DND-41 (cell line): ENCODE results near the gene TRUB2.

Experiments
- CTCF ChIP-seq: IDR thresholded peaks from 2 replicates; pipeline ENCODE4 v1.5.1; 2012; ENCODE audit warnings: borderline replicate concordance, low read length, moderate library complexity, mild to moderate bottlenecking; ENCODE audit not compliant: poor library complexity, severe bottlenecking; ENCODE audit errors: extremely low read depth
- EZH2 ChIP-seq: IDR thresholded peaks from 3 replicates; pipeline ENCODE4 v1.6.1; 2012; ENCODE audit warnings: borderline replicate concordance, low read depth, mild to moderate bottlenecking, moderate library complexity, low read length, inconsistent platforms; ENCODE audit not compliant: severe bottlenecking

- TF ChIP-seq EZH2 (no peak), CTCF (no peak)
Measured at GRCh38 chr9:128262687-128263086, 59.6 kb downstream of the TRUB2 start.
